Measurements from ENCODE around the gene C3orf49.

- no peak for TF ChIP-seq POLR2AphosphoS5 (IDR thresholded peaks at IDR 0.05)
- TF ChIP-seq CTCF (IDR thresholded peaks at IDR 0.05) = no peak
These were observed 28.8 kb downstream of the C3orf49 start for GRCh38 chr3:63847718-63848450.

Data from transverse colon (tissue), 4 donors.